Stomach (tissue), 4 donors: ENCODE results near the gene FAM193B.

Source experiments
- POLR2A ChIP-seq, 4 donors: fragments of 450-650 bp; IDR thresholded peaks; one replicate each; pipeline ENCODE4 v1.6.1; 2016; ENCODE audit warnings: antibody characterized with exemption in 4 of 4, control low read depth in 2 of 4, mild to moderate bottlenecking in 1 of 4, moderate library complexity in 1 of 4
- TF ChIP-seq, protein P1 (sequence below), 7 experiments: fragments of 450-650 bp in 4 of 7; fragments of 200-600 bp in 3 of 7; sonication (generic) in 3 of 7; IDR thresholded peaks; one replicate each; pipeline ENCODE4 v1.5.1; 2016 to 2019; ENCODE audit warnings: antibody characterized with exemption in 7 of 7, control low read depth in 2 of 7, mild to moderate bottlenecking in 1 of 7

DNA sequence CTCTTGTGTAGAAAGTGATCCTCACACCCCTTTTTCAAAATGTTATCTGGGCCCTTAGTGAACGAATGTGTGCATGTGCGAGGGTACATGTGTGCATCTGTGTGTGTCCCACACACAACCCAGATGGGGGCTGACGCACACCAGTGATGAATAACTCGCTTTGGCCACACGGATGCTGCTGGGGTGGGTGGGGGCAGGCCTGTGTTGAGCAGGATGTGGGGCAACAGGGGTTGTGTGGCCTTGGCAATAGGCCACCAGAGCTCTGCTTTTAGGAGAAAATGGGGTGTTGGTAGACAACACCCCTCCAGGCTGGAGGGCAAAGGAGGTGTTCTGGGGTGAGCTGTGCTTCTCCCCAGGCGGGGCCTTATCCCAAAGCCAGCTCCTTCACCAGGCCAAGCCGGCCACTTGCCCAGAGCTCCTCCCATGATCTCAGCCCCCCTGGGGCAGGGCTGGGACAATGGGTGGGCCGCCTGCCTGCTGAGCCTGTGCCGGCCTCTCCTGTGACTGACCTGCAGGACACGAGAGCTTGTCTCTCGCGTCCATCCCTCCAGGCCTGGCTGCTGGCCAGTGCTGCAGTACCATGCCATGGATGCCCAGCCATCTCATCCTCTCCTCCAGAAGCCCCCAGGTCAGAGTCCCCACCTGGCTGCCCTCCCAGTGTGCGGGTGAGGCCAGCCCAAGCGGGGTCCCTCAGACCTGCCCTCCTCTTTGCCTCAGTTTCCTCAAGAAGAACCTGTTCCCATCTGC lies 82.6 kb downstream of the FAM193B start:
- TF ChIP-seq, protein P1, sequence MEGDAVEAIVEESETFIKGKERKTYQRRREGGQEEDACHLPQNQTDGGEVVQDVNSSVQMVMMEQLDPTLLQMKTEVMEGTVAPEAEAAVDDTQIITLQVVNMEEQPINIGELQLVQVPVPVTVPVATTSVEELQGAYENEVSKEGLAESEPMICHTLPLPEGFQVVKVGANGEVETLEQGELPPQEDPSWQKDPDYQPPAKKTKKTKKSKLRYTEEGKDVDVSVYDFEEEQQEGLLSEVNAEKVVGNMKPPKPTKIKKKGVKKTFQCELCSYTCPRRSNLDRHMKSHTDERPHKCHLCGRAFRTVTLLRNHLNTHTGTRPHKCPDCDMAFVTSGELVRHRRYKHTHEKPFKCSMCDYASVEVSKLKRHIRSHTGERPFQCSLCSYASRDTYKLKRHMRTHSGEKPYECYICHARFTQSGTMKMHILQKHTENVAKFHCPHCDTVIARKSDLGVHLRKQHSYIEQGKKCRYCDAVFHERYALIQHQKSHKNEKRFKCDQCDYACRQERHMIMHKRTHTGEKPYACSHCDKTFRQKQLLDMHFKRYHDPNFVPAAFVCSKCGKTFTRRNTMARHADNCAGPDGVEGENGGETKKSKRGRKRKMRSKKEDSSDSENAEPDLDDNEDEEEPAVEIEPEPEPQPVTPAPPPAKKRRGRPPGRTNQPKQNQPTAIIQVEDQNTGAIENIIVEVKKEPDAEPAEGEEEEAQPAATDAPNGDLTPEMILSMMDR (IDR thresholded peaks at IDR 0.05), result no peak
- TF ChIP-seq POLR2A (IDR thresholded peaks at IDR 0.05), result no peak
